HAP-1 (cell line): ENCODE results near the gene FAM227B.
A peak's percentile ranks its signal among the peaks of the same experiment; 100 is the strongest.
"Not testable (repeated sequence)": the region's sequence is repeated elsewhere in the genome, so short reads cannot be mapped to it uniquely, and the experiment has no call there.

Experiments
- DNase-seq, 2 experiments: peaks; one replicate each; pipeline ENCODE4 v3.0.0-alpha.2; 2016 to 2020; ENCODE audit warnings: low spot score in 2 of 2
- H3K27me3 ChIP-seq: fragments of 250-450 bp; sonication (Bioruptor Pico); 2 replicates; pipeline ENCODE4 v1.5.1; 2020; ENCODE audit warnings: low read depth, mild to moderate bottlenecking, moderate library complexity
- H3K36me3 ChIP-seq: fragments of 250-450 bp; sonication (Bioruptor Pico); replicated peaks from 2 replicates; pipeline ENCODE4 v1.5.1; 2020; ENCODE audit warnings: mild to moderate bottlenecking
- H3K4me1 ChIP-seq: fragments of 250-450 bp; sonication (Bioruptor Pico); 2 replicates; pipeline ENCODE4 v1.5.1; 2020; ENCODE audit warnings: mild to moderate bottlenecking
- H3K4me3 ChIP-seq: fragments of 250-450 bp; sonication (Bioruptor Pico); 2 replicates; pipeline ENCODE4 v1.5.1; 2020; ENCODE audit warnings: mild to moderate bottlenecking, moderate library complexity
- H3K9me3 ChIP-seq: fragments of 250-450 bp; sonication (Bioruptor Pico); 2 replicates; pipeline ENCODE4 v1.5.1; 2020; ENCODE audit warnings: mild to moderate bottlenecking, moderate library complexity
- in situ Hi-C: fragments of 300-500 bp; cut with MboI; formaldehyde crosslinking; loops from 3 replicates; pipeline ENCODE4 v1.14.3; 2020; ENCODE audit warnings: low sequenced_read_pairs, inconsistent platforms, mixed read lengths

The FAM227B gene

DNA sequence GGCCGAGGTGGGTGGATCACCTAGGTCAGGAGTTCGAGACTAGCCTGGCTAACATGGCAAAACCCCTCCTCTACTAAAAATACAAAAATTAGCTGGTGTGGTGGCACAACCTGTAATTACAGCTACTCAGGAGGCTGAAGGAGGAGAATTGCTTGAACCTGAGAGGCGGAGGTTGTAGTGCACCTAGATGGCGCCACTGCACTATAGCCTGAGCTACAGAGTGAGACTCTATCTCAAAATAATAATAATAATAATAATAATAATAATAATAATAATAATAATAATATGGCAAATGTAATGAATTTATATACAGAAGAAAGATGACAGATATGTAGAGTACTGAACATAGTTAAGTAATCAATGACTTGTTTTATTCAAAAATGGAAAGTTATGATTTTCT, 149.4 kb downstream of the FAM227B start:
- DNase-seq: peak in 1 of 2 experiments; percentile 50
- H3K4me1 ChIP-seq, H3K27me3 ChIP-seq, H3K4me3 ChIP-seq, in situ Hi-C loops, H3K36me3 ChIP-seq, H3K9me3 ChIP-seq: not testable (repeated sequence)

DNA sequence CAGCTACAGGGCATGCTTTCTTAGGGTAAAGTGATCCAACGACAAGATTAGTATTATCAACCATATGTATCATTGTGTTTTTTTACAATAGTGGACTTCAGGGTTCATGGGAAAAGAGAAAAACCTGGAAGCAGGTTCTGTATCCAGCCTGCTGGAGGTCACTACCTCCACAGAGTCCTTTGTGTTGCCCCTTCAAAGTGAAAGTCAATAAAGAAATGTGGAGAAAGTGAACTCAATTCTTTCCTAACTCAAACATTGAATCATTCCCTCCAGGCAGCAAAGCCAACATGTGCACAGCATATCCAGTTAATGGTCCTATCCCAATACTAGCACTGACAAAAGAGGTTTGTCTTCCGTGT, 152.2 kb downstream of the FAM227B start:
- Histone ChIP-seq H3K4me3 (no peak overlapping the region), H3K4me1 (no peaks in the 10 kb centered on the region), H3K27me3 (no peaks in the 10 kb centered on the region), H3K9me3 (no peaks in the 10 kb centered on the region), H3K36me3 (no peaks in the 10 kb centered on the region)
- DNase-seq: no peak
- in situ Hi-C loops: no loop called here

DNA sequence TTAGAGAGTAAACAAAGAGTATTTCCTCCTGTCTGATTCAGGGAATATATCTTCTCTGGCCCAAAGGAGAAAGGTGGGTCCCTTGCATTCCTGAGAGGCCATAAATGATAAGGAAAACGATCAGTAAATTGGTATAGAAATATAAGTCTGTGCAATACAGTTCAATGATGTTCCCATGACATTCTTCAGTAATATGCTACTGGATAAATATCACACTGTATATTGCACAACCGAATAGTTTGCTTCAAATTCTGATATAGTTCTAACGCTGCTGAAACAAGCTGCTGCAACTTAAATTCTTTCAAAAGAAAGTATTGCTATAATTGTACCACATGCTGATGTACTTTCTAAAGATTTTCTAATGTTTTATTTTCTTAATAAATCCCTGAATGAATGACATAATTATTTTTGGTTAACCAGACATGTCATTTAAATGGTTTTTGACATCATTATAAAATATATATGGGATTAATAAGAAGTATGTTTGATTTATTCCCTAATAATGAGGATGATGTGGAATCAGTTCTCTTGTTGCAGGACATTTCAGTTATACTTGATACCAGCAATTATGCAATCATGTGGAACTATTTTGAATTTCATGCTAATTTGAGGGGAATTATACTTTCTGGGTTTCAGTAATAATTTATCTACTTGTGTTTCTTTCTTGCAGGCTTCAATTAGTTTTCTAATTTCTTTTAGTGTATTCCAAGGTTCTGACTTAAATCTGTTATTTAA, 152.7 kb downstream of the FAM227B start:
- no peak overlapping the region for H3K4me3 ChIP-seq
- H3K36me3 ChIP-seq: no peaks in the 10 kb centered on the region
- no peak for DNase-seq
- H3K27me3 ChIP-seq: no peaks in the 10 kb centered on the region
- in situ Hi-C loops: no loop called here
- no peaks in the 10 kb centered on the region for H3K9me3 ChIP-seq
- no peaks in the 10 kb centered on the region for H3K4me1 ChIP-seq

DNA sequence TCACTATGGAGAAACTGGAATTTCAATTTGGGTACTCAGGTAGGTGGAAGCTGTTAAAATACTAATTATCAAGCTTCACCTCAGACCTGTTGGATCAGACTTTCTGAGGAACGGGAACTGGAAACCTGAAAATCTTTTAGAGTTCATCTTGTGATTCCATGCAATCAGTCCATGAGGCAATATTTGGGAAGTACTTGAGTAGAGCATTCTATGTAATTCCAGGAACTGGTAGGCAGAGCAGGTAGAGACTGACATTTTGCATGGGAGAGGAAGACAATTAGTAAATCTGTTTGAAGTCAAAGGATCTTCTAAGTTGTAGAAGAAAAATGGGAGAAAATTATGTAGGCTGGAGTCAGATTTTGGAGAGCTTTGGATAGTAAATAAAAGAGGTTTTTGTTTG, 154.5 kb downstream of the FAM227B start:
- no peak for DNase-seq
- H3K36me3 ChIP-seq: no peaks in the 10 kb centered on the region
- H3K4me3 ChIP-seq: no peak overlapping the region
- H3K27me3 ChIP-seq: no peaks in the 10 kb centered on the region
- no peaks in the 10 kb centered on the region for H3K4me1 ChIP-seq
- in situ Hi-C loops: no loop called here
- H3K9me3 ChIP-seq: no peaks in the 10 kb centered on the region

DNA sequence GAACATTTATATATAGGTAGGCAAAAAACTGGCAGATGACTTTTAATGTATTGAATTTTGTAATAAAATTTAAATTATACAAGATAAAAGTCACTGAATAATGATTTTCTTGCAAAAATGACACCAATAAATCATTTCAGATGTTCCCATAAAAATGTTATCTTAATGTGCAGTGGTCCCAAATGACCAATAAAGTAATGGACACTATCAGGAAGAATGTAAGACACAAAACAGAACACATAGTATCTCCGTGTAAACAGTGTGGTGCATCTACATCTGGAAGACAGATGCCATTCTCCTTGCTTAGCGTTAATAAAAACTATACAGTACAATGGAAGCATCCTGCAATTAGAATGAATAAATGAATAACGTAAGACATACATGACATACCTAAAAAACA, 156.1 kb downstream of the FAM227B start:
- in situ Hi-C loops: no loop called here
- no peak for DNase-seq
- Histone ChIP-seq H3K4me3 (no peak overlapping the region), H3K4me1 (no peaks in the 10 kb centered on the region), H3K36me3 (no peaks in the 10 kb centered on the region), H3K27me3 (no peaks in the 10 kb centered on the region), H3K9me3 (no peaks in the 10 kb centered on the region)

DNA sequence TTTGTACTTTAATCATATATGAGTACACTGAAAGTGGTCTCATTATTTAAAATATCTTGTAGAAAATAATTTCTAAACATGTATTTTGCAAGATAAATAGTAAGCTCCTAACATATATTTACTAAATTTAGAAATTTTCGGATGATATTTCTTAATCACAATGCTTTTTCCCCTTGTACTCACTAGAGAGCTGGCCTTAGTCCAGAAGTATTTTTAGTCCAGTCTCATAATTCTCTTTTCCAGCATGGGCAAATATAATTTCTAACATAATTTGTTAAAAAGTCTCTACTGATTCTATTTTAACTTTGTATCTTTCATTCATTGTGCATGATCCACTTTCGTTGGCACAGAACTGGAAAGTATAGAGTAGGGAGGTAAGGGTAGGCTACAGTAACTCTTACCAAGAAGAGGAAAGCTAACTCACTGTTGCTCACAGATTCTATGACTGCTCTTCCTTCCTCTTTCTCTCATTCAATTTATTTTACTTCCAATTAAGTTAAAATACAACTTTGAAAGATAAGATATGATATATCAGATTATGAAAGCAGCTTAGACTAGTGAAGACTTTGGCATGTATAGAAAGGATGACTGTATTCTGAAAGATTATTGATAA, 158.3 kb downstream of the FAM227B start:
- Histone ChIP-seq H3K4me1 (no peaks in the 10 kb centered on the region), H3K27me3 (no peaks in the 10 kb centered on the region), H3K9me3 (no peaks in the 10 kb centered on the region), H3K4me3 (no peak overlapping the region), H3K36me3 (no peaks in the 10 kb centered on the region)
- in situ Hi-C loops: no loop called here
- no peak for DNase-seq

DNA sequence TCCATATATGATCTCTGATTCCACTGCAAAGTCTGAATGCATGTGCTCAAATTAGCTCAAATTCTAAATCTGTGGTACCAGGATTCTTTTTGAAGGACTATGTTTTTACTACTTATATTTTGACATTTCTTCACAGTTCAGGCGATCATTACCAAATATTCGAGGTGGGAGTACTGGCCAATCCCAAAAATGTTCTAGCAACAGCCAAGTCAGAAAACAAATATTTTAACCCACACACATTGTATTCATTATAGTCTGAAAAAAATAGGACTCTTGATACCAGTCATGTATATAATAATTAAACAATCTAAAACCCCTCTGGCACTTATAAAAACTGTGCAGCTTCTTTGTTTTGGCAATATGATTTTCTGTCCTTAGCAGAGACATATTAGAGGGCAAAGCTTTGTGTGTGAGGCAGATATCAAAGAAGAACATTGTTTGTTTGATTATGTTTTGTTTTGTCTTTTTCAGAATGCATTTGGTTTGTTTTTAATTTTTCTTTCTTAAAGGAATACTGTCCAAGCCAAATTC, 160.1 kb downstream of the FAM227B start:
- H3K36me3 ChIP-seq: no peaks in the 10 kb centered on the region
- H3K4me1 ChIP-seq: no peaks in the 10 kb centered on the region
- DNase-seq: no peak
- H3K9me3 ChIP-seq: no peaks in the 10 kb centered on the region
- H3K4me3 ChIP-seq: no peak overlapping the region
- H3K27me3 ChIP-seq: no peaks in the 10 kb centered on the region
- in situ Hi-C loops: no loop called here

DNA sequence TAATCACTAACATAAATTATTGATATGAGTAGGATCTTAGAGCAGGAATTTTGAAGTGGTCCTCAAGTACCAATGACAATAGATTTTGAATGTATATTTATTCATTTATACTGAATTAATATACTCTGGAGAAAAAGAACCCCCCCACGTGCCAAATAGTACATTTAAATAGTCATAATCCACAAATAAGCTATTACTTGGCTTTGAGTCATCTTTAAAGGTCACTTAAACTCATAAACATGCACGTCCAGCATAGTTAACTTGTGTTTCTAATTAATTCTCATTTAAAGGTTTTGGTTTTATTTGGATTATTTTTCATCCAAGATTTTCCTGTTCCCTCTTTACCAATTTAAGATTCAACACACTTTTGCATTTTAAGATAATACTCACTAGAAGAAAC, 162.5 kb downstream of the FAM227B start:
- Histone ChIP-seq H3K4me3 (no peak overlapping the region), H3K4me1 (no peaks in the 10 kb centered on the region), H3K36me3 (no peaks in the 10 kb centered on the region), H3K27me3 (no peaks in the 10 kb centered on the region), H3K9me3 (no peaks in the 10 kb centered on the region)
- no peak for DNase-seq
- in situ Hi-C loops: no loop called here

DNA sequence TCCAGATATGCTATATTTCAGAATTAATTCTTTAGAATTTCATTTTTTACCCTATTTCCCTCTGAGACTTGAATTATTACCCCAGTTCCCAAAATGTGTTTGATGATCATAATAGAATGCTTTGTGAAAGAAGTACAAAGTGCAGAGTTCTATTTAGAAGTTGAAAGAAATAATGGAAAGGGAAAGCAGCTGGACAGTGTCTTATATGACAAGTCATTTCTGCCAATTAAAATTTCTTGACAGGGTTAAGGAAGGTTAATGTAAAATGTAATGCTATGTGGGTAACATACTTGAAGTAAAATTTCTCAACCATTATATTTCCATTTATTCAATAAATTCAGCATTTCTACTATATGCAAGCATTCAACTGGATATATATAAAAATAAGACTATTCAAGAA, 164.5 kb downstream of the FAM227B start:
- Histone ChIP-seq H3K9me3 (no peaks in the 10 kb centered on the region), H3K27me3 (no peaks in the 10 kb centered on the region), H3K36me3 (no peaks in the 10 kb centered on the region), H3K4me1 (no peaks in the 10 kb centered on the region), H3K4me3 (no peak overlapping the region)
- DNase-seq: no peak
- in situ Hi-C loops: no loop called here

DNA sequence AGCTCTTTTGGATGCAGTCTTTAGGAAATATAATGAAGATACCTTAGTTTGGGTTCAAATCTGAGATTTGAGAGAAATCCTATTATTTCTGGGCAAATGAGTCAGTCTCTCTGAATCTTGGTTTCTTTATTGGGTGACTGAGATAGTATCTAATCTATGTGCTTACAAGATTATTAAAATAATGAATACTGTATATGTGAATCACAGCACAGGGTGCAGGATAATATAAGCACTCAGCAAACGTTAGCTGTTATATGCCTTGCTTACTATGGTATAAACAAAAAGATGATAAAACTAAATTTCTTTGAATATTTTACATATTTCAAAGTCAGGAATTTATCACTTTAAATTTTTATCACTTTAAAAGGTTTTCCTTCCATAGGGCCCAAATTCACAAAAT, 168.0 kb downstream of the FAM227B start:
- H3K27me3 ChIP-seq: no peaks in the 10 kb centered on the region
- H3K9me3 ChIP-seq: no peaks in the 10 kb centered on the region
- H3K4me1 ChIP-seq: no peaks in the 10 kb centered on the region
- in situ Hi-C loops: no loop called here
- no peak for DNase-seq
- H3K36me3 ChIP-seq: no peaks in the 10 kb centered on the region
- H3K4me3 ChIP-seq: no peak overlapping the region

DNA sequence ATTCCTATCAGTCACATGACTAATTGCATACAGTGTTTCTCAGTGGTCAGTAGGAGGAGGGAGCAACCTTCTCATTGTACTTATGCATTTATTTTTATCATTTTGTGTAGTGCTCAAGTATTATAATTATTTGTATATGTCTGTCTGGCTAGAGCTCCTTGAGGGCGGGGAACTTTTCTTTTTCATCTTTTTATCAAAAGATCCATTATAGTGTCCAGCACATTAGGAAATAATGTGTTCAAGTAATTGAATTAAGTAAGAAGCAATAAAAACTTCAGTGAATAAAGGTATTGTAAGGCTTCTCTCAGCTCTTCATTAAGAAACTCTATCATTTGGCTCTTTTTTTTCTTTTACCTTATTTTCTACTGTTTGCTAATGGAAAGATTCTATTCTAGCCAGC, 178.8 kb downstream of the FAM227B start:
- Histone ChIP-seq H3K27me3 (no peaks in the 10 kb centered on the region), H3K36me3 (no peaks in the 10 kb centered on the region), H3K4me1 (peaks cover 12% of the 10 kb centered on the region), H3K9me3 (no peaks in the 10 kb centered on the region), H3K4me3 (no peak overlapping the region)
- no peak for DNase-seq
- in situ Hi-C loops: no loop called here

DNA sequence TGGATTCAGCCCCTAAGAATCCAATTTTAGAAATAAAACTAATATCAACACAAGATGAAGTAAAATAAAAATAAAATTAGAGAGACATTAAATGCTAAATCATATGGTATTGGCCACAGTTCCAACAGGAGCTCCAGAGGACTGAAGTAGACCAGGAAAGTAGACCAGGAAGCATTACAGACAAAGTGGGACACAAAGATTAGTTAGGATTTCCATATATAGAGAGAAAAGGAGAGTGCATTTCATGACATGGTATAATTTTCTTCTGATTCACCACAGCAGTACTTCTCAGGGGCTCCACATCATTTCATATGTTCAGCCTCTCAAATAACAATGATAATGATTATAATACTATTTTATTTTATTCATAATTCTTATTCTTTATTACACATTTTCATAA, 179.3 kb downstream of the FAM227B start:
- H3K27me3 ChIP-seq: no peaks in the 10 kb centered on the region
- no peak overlapping the region for H3K4me3 ChIP-seq

DNA sequence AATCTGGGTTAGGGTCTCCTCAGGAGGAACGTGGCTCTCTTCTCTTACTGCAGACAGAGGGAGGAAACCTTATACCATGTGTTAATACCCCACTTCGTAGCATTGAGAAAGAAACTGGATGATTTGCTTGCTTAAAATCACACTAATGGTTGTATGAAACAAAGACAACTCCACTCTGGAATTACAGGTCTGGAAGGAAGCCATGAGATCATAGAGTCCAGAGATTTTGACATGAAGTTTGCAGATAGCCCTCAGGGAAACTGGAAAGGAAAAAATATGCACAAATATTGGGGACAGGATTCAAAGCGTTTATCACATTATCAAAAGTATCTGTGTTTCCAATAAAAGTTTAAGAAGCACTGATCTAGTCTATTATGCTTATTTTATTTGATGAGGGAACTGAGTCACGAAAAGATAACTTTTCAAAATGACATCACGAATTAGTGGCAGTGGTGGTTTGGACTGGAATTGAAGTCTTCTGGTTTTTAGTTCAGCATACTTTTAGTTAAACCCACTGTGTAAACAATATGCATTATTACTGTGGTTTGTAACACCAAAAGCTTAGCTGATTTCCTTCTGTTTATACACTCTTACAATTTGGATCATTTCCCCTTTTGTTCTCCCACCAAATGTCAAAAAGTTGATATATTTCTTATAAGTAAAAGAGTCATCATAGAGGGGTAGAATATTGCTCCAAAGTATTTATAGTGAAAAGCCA, 180.8 kb downstream of the FAM227B start:
- Histone ChIP-seq H3K36me3 (no peaks in the 10 kb centered on the region), H3K4me3 (no peak overlapping the region), H3K27me3 (no peaks in the 10 kb centered on the region), H3K9me3 (no peaks in the 10 kb centered on the region), H3K4me1 (peaks cover 12% of the 10 kb centered on the region)
- DNase-seq: no peak
- in situ Hi-C loops: no loop called here

More for the DNA sequence above, 179.3 kb downstream of the FAM227B start:
- DNase-seq: no peak
- H3K9me3 ChIP-seq: no peaks in the 10 kb centered on the region
- no peaks in the 10 kb centered on the region for H3K36me3 ChIP-seq
- H3K4me1 ChIP-seq: peaks cover 12% of the 10 kb centered on the region
- in situ Hi-C loops: no loop called here

DNA sequence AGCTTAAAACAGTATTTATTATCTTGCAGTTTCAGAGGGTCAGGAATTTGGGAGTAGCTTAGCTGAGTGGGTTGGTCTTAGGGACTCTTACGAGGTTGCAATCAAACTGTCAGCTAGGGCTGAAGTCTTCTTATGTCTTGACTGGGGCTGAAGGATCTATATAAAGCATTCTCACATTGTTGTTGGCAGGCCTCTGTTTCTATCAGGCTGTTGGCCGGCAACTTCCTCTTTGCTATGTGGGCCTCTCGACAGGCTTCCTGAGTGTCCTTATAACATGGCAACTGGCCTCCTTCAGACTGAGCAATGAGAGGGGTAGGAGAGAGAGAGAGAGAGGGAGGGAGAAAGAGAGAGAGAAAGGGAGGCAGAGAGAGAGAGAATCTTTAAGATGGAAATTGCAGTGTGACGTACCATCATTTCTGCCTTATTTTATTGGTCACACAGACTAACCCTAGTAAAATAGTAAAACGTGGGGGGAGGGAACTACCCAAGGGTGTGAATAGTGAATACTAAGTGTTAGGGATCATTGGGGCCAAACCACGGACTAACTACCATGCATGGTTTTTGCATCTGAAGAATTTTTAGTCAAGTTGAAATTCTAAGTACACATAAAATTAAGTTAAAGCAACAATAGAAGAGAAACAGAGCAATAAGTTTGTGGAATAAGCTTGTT, 181.5 kb downstream of the FAM227B start:
- Histone ChIP-seq H3K9me3 (no peaks in the 10 kb centered on the region), H3K4me3 (no peak overlapping the region), H3K27me3 (no peaks in the 10 kb centered on the region), H3K36me3 (no peaks in the 10 kb centered on the region), H3K4me1 (peaks cover 12% of the 10 kb centered on the region)
- no peak for DNase-seq
- in situ Hi-C loops: no loop called here
